Natural killer cell (primary cell): ENCODE measurements around the gene MDN1. TPM values are rescaled to one million over a fixed set of nuclear protein-coding genes. Genes with fewer than 3 reads are reported as not detected.
"Not testable (repeated sequence)": the region's sequence is repeated elsewhere in the genome, so short reads cannot be mapped to it uniquely, and the experiment has no call there.

Experiments
- ATAC-seq, 3 donors: fragments of 150-1000 bp in 2 of 3; fragments of 200-7000 bp in 1 of 3; cut with Tn5 transposase; 1 replicate in 1 of 3; 2 replicates in 2 of 3; pipeline ENCODE4 v1.10.0; 2021; ENCODE audit warnings: mild to moderate bottlenecking in 2 of 3, moderate library complexity in 2 of 3
- DNase-seq, 2 donors: peaks; one replicate each; pipeline versions ENCODE4 v3.0.0 to v3.0.0-alpha.2; 2013 to 2021; ENCODE audit warnings: mixed read lengths in 1 of 2
- H3K27ac ChIP-seq: one replicate; pipeline ENCODE4 v1.5.1; 2013; ENCODE audit warnings: mild to moderate bottlenecking, low read length
- H3K27me3 ChIP-seq: one replicate; pipeline ENCODE4 v1.6.1; 2013; ENCODE audit warnings: low read length; ENCODE audit not compliant: control insufficient read depth, insufficient read depth
- H3K36me3 ChIP-seq: one replicate; pipeline ENCODE4 v1.6.1; 2013; ENCODE audit warnings: low read length; ENCODE audit not compliant: control insufficient read depth, insufficient read depth
- H3K4me1 ChIP-seq: one replicate; pipeline ENCODE4 v1.6.1; 2013; ENCODE audit warnings: low read length; ENCODE audit not compliant: control insufficient read depth, insufficient read depth
- H3K4me3 ChIP-seq: one replicate; pipeline ENCODE4 v1.5.1; 2013; ENCODE audit warnings: low read length
- H3K9me3 ChIP-seq: one replicate; pipeline ENCODE4 v1.6.1; 2013; ENCODE audit warnings: low read length; ENCODE audit not compliant: control insufficient read depth, insufficient read depth
- H3K27ac Mint-ChIP-seq, 2 donors: one replicate each; pipeline ENCODE4 v1.8.0; 2022; ENCODE audit warnings: mild to moderate bottlenecking in 2 of 2, mixed read lengths in 2 of 2, moderate library complexity in 1 of 2
- H3K27me3 Mint-ChIP-seq, 2 donors: one replicate each; pipeline ENCODE4 v1.8.0; 2022; ENCODE audit warnings: low read depth in 2 of 2, mixed read lengths in 2 of 2
- H3K36me3 Mint-ChIP-seq: one replicate; pipeline ENCODE4 v1.8.0; 2022; ENCODE audit warnings: mixed read lengths
- H3K4me1 Mint-ChIP-seq, 2 donors: one replicate each; pipeline ENCODE4 v1.8.0; 2022; ENCODE audit warnings: mixed read lengths in 2 of 2
- H3K4me3 Mint-ChIP-seq: one replicate; pipeline ENCODE4 v1.8.0; 2022; ENCODE audit warnings: mild to moderate bottlenecking, moderate library complexity, mixed read lengths
- H3K9me3 Mint-ChIP-seq, 2 donors: one replicate each; pipeline ENCODE4 v1.8.0; 2022; ENCODE audit warnings: mixed read lengths in 2 of 2
- WGBS: methylation state at CpG from one replicate; pipeline ENCODE4 v1.1.7; 2013; ENCODE audit warnings: missing lambda C conversion rate; ENCODE audit not compliant: insufficient coverage; 5-methylcytosine and 5-hydroxymethylcytosine counted together
- intact Hi-C: fragments of 100-400 bp; cut with micrococcal nuclease; formaldehyde crosslinking; loops from one replicate; pipeline ENCODE4 v1.14.2; 2022
- total RNA-seq, 4 donors: library from RNA; stranded (reverse); fragments of 120-200 nt in 1 of 4; gene quantifications; one replicate each; pipeline versions ENCODE4 v1.2.3 to v1.2.4, GENCODE V29; 2013 to 2022
- TF ChIP-seq, protein P1 (sequence below): fragments of 200-600 bp; IDR thresholded peaks from one replicate; pipeline ENCODE4 v1.8.0; 2022; ENCODE audit warnings: antibody characterized with exemption

The MDN1 gene
- total RNA-seq, 3 donors from 2014 or later (not counting 1 experiment from before 2014, with no cell fraction given): 38.0 to 43.3 (median 41.4) TPM

DNA sequence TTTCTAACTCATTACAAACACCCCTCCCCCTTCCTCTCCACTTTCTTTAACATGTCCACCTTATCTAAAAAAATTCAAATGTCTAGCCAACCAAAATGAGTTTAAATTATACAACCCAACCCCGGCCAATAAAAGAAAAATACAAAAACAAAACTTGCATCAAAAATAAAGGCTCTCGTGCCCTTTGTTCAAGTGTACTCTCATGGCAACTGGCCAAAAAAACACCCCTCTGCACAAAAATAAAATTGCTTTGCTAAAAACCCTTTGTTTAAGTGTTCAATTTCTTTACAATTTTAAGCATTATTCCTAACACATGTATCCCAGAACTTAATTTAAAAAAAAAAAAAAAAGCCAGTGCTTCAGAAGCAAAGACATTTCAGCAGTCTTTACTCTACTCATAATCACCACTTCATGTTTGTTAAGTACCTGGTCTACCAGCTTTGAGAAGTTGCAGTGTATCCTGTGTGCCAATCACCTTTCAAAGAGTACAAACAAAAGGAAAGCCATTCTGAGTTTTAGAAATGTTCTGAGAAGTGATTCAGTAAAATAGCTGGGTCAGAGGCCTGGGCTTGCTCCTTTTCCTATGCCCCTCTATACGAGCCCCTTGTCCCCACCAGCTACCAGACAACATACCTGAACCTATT, 87.5 kb downstream of the MDN1 start:
- TF ChIP-seq, protein P1, sequence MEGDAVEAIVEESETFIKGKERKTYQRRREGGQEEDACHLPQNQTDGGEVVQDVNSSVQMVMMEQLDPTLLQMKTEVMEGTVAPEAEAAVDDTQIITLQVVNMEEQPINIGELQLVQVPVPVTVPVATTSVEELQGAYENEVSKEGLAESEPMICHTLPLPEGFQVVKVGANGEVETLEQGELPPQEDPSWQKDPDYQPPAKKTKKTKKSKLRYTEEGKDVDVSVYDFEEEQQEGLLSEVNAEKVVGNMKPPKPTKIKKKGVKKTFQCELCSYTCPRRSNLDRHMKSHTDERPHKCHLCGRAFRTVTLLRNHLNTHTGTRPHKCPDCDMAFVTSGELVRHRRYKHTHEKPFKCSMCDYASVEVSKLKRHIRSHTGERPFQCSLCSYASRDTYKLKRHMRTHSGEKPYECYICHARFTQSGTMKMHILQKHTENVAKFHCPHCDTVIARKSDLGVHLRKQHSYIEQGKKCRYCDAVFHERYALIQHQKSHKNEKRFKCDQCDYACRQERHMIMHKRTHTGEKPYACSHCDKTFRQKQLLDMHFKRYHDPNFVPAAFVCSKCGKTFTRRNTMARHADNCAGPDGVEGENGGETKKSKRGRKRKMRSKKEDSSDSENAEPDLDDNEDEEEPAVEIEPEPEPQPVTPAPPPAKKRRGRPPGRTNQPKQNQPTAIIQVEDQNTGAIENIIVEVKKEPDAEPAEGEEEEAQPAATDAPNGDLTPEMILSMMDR: no peak
- Histone ChIP-seq H3K27me3 (no peaks in the 10 kb centered on the region), H3K9me3 (no peaks in the 10 kb centered on the region), H3K4me1 (no peaks in the 10 kb centered on the region), H3K4me3 (no peak overlapping the region), H3K27ac (no peak overlapping the region), H3K36me3 (peaks cover 49% of the 10 kb centered on the region)
- Mint-ChIP-seq H3K36me3 (peaks cover 38% of the 10 kb centered on the region), H3K9me3 (peaks cover 2 to 3% of the 10 kb centered on the region in 2 donors), H3K27ac (peak overlapping the region in 1 of 2 donors; percentile 9), H3K4me3 (no peak overlapping the region), H3K27me3 (no peaks in the 10 kb centered on the region), H3K4me1 (no peaks in the 10 kb centered on the region)
- no peak for DNase-seq
- intact Hi-C loops: no loop called here
- no peak for ATAC-seq
- 100% methylated on average over 3 of the region's 3 CpGs for WGBS

DNA sequence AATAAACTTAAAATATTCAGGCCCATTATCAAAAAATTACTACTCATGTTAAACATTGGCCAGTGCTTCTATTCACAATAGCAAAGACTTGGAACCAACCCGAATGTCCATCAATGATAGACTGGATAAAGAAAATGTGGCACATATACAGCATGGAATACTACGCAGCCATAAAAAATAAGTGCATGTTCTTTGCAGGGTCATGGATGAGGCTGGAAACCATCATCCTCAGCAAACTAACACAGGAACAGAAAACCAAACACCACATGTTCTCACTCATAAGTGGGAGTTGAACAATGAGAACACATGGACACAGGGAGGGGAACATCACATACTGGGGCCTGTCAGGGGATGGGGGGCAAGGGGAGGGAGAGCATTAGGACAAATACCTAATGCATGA, 88.3 kb downstream of the MDN1 start:
- DNase-seq, H3K4me1 Mint-ChIP-seq, H3K27me3 ChIP-seq, H3K4me1 ChIP-seq, ATAC-seq, H3K9me3 Mint-ChIP-seq, intact Hi-C loops, H3K9me3 ChIP-seq, H3K27me3 Mint-ChIP-seq, H3K27ac Mint-ChIP-seq, H3K27ac ChIP-seq, H3K4me3 ChIP-seq, H3K4me3 Mint-ChIP-seq: not testable (repeated sequence)
- peaks cover 55% of the 10 kb centered on the region for H3K36me3 ChIP-seq
- peaks cover 46% of the 10 kb centered on the region for H3K36me3 Mint-ChIP-seq
- 100% methylated on average over 1 of the region's 2 CpGs for WGBS

DNA sequence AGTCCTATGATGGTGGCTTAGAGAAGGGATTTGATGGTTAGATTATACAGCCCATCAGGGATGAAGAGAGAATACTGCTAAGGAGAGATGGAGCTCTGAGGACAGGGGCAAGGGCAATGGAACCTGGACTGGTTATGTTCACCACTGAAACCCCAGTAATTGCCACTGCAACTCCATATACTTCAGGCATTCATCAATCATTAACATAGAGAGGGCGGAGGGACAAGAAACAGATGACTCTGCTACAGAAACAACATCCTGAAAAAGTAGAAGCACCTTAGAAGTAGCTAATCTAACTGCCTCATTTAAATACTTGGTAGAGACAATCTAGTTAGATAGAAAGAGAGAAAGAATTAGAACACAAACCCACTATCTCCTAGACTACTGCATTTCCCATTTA, 89.8 kb downstream of the MDN1 start:
- H3K27ac ChIP-seq: no peak overlapping the region
- no peak for ATAC-seq
- 86% methylated on average over 1 of the region's 1 CpG for WGBS
- H3K9me3 ChIP-seq: no peaks in the 10 kb centered on the region
- no peak for DNase-seq
- intact Hi-C loops: no loop called here
- H3K4me1 Mint-ChIP-seq: no peaks in the 10 kb centered on the region
- TF ChIP-seq, protein P1: no peak
- H3K4me3 ChIP-seq: no peak overlapping the region
- no peak overlapping the region for H3K27ac Mint-ChIP-seq
- H3K9me3 Mint-ChIP-seq: peaks cover 2 to 3% of the 10 kb centered on the region in 2 donors
- H3K27me3 ChIP-seq: no peaks in the 10 kb centered on the region
- no peaks in the 10 kb centered on the region for H3K4me1 ChIP-seq
- peaks cover 64% of the 10 kb centered on the region for H3K36me3 ChIP-seq
- H3K27me3 Mint-ChIP-seq: no peaks in the 10 kb centered on the region
- H3K36me3 Mint-ChIP-seq: peaks cover 47% of the 10 kb centered on the region
- H3K4me3 Mint-ChIP-seq: no peak overlapping the region

DNA sequence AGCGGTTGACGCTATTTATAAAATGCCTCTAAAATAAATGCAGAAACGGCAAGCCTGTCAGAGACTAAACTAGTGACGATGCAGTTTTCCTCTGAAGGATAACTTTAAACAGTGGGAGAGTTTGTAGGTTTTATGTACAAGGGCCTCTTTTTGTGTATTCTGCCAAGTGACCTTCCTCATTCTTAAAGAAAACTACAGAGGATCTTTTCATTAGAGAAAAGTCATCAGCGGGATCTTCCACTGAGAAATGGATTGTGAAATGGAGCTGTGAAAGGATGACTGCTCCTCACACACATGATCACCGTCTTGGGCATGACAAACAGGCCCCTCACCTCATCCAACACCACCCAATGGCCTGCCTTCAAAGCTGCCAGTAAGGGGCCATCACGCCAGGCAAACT, 92.1 kb downstream of the MDN1 start:
- Histone ChIP-seq H3K27ac (no peak overlapping the region), H3K4me3 (no peak overlapping the region), H3K36me3 (peaks cover 67% of the 10 kb centered on the region), H3K9me3 (no peaks in the 10 kb centered on the region), H3K27me3 (no peaks in the 10 kb centered on the region), H3K4me1 (peaks cover 3% of the 10 kb centered on the region)
- Mint-ChIP-seq H3K27me3 (no peaks in the 10 kb centered on the region), H3K4me3 (no peak overlapping the region), H3K4me1 (peaks cover 0 to 6% of the 10 kb centered on the region in 2 donors), H3K36me3 (peaks cover 43% of the 10 kb centered on the region), H3K9me3 (peaks cover 2 to 3% of the 10 kb centered on the region in 2 donors), H3K27ac (peak overlapping the region in 1 of 2 donors; percentile 11)
- ATAC-seq (no peak), DNase-seq (no peak)
- TF ChIP-seq, protein P1: no peak
- WGBS: 97% methylated on average over 6 of the region's 7 CpGs
- intact Hi-C loops: no loop called here
